Measurements from ENCODE around the gene GPX4. TPM values are rescaled to one million over a fixed set of nuclear protein-coding genes. Genes with fewer than 3 reads are reported as not detected.

Gene GPX4
- total and polyA plus RNA-seq, 2 of the 13 experiments (the other 11 are each of a cell fraction or from before 2014, with no cell fraction given): 535 to 613 TPM

GRCh38 chr19:1097810-1098176 is 6.0 kb upstream of the GPX4 start:
- Histone ChIP-seq H3K27me3 (ENCODE audit: control insufficient read depth in 1 of 2, insufficient read depth in 2 of 2, low read length in 2 of 2) (no peaks in the 10 kb centered on the region; a peak in 1 of 5 replicates), H3K27ac (ENCODE audit: extremely low read length, insufficient read depth, low read length) (peak overlapping the region; percentile 100), H3K9me3 (ENCODE audit: low read length) (no peaks in the 10 kb centered on the region), H4K20me1 (ENCODE audit: insufficient read depth, low read length) (peaks cover 15% of the 10 kb centered on the region), H3K36me3 (replicated peaks in 1 of 2; ENCODE audit: control insufficient read depth in 1 of 2, insufficient read depth in 2 of 2, low read length in 2 of 2) (0 out of 5 replicates have a peak, but pooled peaks cover 0 to 4% of the 10 kb centered on the region in 2 experiments), H3K4me1 (ENCODE audit: insufficient read depth, low read length) (peaks cover 79% of the 10 kb centered on the region), H3K4me3 (replicated peaks in 1 of 3; ENCODE audit: insufficient read depth in 1 of 3, low read depth in 2 of 3, low read length in 3 of 3) (peak overlapping the region; percentile 8 to 54 (median 16); a peak in 5 of 6 replicates), H3K79me2 (ENCODE audit: insufficient read depth, low read length) (peaks cover 24% of the 10 kb centered on the region), H3K4me2 (ENCODE audit: low read depth, low read length) (peak overlapping the region; percentile 75), H3K9ac (ENCODE audit: insufficient read depth, low read depth, low read length) (peak overlapping the region; percentile 88), H2AFZ (ENCODE audit: low read length) (no peak overlapping the region)
- peak; percentile 89 for DNase-seq (ENCODE audit: low spot score)
- ChIA-PET CTCF (ENCODE audit: low intra/inter-chr PET ratio, low total read pairs) (no interaction called here), POLR2A (interaction anchor here (0.6 to 2.4 kb wide), 23 partner anchors 8 to 176 kb away, joined by 3 to 13 read pairs (median 5); partner anchors contain the start of genes ARHGAP45, CIRBP, CNN2 and RNU6-2)
- no TSS peak for BruUV-seq (replicated peaks)
- intact Hi-C loops (cut with micrococcal nuclease; ENCODE audit: unreplicated experiment): loop anchor here (5.0 kb wide), 1 partner anchor 615 kb away; no protein-coding TSS in a partner anchor
- in situ Hi-C loops (cut with HindIII; ENCODE audit: extremely low pct_ligation_motif_present, low pct_unique_long_range_greater_than_20kb): no loop called here
- no peak for FAIRE-seq
- under 1% methylated on average over 7 of the region's 7 CpGs for WGBS (ENCODE audit: low lambda C conversion rate)
- ATAC-seq: peak; percentile 55
- no peak for TF ChIP-seq FOSL1 (CRISPR knock-in tag; IDR thresholded peaks at IDR 0.05; ENCODE audit: borderline replicate concordance)
- TF ChIP-seq MED8 (CRISPR knock-in tag; IDR thresholded peaks at IDR 0.05; ENCODE audit: insufficient replicate concordance): no peak
- TF ChIP-seq ZHX2 (IDR thresholded peaks at IDR 0.05; ENCODE audit: low read depth): no peak
- no peak for TF ChIP-seq ZHX2 (CRISPR knock-in tag; IDR thresholded peaks at IDR 0.05; ENCODE audit: borderline replicate concordance)
- 0 out of 2 replicates have a peak, but pooled peaks have one; percentile 36 for TF ChIP-seq SIN3A (IDR thresholded peaks at IDR 0.05; ENCODE audit: borderline replicate concordance, low read depth, low read length)
- TF ChIP-seq, protein P1, sequence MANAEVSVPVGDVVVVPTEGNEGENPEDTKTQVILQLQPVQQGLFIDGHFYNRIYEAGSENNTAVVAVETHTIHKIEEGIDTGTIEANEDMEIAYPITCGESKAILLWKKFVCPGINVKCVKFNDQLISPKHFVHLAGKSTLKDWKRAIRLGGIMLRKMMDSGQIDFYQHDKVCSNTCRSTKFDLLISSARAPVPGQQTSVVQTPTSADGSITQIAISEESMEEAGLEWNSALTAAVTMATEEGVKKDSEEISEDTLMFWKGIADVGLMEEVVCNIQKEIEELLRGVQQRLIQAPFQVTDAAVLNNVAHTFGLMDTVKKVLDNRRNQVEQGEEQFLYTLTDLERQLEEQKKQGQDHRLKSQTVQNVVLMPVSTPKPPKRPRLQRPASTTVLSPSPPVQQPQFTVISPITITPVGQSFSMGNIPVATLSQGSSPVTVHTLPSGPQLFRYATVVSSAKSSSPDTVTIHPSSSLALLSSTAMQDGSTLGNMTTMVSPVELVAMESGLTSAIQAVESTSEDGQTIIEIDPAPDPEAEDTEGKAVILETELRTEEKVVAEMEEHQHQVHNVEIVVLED (CRISPR knock-in tag; IDR thresholded peaks at IDR 0.05; ENCODE audit: borderline replicate concordance): no peak
- TF ChIP-seq RARA (CRISPR knock-in tag; IDR thresholded peaks at IDR 0.05): peak; percentile 67
- 0 out of 2 replicates have a peak, but pooled peaks have one; percentile 39 for TF ChIP-seq ZBTB2 (CRISPR knock-in tag; IDR thresholded peaks at IDR 0.05; ENCODE audit: low read depth)
- no peak for TF ChIP-seq ZNF484 (CRISPR knock-in tag; IDR thresholded peaks at IDR 0.05; ENCODE audit: borderline replicate concordance, low read depth)
- TF ChIP-seq, protein P2, sequence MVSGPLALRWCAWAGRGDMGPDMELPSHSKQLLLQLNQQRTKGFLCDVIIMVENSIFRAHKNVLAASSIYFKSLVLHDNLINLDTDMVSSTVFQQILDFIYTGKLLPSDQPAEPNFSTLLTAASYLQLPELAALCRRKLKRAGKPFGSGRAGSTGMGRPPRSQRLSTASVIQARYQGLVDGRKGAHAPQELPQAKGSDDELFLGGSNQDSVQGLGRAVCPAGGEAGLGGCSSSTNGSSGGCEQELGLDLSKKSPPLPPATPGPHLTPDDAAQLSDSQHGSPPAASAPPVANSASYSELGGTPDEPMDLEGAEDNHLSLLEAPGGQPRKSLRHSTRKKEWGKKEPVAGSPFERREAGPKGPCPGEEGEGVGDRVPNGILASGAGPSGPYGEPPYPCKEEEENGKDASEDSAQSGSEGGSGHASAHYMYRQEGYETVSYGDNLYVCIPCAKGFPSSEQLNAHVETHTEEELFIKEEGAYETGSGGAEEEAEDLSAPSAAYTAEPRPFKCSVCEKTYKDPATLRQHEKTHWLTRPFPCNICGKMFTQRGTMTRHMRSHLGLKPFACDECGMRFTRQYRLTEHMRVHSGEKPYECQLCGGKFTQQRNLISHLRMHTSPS (CRISPR knock-in tag; IDR thresholded peaks at IDR 0.05; ENCODE audit: low read depth): no peak
- no peak for TF ChIP-seq ZNF605 (CRISPR knock-in tag; IDR thresholded peaks at IDR 0.05)
- TF ChIP-seq ZNF333 (CRISPR knock-in tag; IDR thresholded peaks at IDR 0.05; ENCODE audit: borderline replicate concordance): 0 out of 2 replicates have a peak, but pooled peaks have one; percentile 62
- no peak for TF ChIP-seq U2AF1 (optimal IDR thresholded peaks at IDR 0.05; ENCODE audit: low read depth, low read length)
